ENCODE results near the gene EPN1. TPM values are rescaled to one million over a fixed set of nuclear protein-coding genes. Genes with fewer than 3 reads are reported as not detected.

Gene EPN1
- total RNA-seq, result 114 TPM
- long read RNA-seq, full-length matches to known transcripts, result 11 of 29 reads
- long read RNA-seq, partial matches to known transcripts, result 6 of 29 reads
- long read RNA-seq, other reads (novel, unspliced or antisense), result 12 of 29 reads

GRCh38 chr19:55674841-55675660, at the start of gene EPN1:
EPN1 (plus strand) TSS chr19:55675226; CDS start chr19:55678628, 3,402 bp downstream.
- DNase-seq (ENCODE audit: low spot score), result peak; percentile 99

DNA sequence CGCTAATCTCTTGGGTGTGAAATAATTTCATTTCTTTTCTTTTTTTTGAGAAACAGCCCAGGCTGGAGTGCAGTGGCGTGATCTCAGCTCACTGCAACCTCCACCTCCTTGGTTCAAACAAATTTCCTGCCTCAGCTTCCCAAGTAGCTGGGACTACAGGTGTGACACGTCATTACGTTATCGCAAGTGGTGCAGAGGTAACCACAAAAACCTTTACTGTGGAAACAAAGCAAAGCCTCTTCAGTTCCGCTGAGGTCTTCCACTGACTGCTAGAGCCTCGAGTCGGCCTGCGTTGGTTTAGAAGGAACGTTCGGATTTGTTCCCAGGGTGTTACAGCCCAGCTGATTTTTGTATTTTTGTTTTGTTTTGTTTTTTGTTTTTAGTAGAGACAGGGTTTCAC, 48.7 kb upstream of the EPN1 start:
- no peak for DNase-seq (ENCODE audit: low spot score)

DNA sequence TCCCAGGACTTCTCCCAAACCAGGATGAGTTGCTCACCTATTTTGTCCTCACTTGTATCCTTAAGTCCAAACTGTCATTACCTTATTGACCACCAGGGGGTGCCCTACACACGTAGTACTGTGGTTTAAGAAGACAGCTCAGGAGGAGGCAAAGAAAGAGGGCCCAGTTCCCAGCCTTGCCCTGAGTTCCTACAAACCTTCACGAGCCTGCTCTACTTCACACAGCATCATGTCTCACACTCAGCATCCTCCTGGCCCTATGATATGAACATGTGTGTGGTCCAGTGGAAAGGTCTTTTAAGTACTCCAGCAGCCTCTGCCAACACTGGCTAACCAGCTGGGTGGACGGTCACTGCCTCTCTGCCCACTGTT, 42.6 kb upstream of the EPN1 start:
- no peak for DNase-seq (ENCODE audit: low spot score)

- no peak for DNase-seq (ENCODE audit: low spot score)
Measured at GRCh38 chr19:55633861-55634260, 41.2 kb upstream of the EPN1 start.

DNA sequence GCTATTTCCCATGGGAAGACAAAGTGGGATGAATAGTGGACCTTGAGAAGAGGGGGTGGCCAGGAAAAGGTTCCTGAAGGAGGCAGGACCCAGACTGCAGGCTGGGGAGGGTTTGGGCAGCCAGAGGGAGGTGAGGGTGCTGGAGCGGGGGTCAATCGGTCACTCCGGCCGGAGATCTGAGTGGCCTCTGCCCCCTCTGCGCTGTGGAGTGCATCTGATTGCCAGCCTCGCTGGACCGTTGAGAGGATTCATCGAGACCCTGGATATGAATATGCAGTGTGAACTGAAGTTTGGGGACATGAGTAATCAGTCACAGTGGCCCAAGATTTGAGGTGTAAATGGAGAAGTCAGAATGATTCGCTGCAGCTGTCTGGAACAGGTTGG, 39.7 kb upstream of the EPN1 start:
- no peak for DNase-seq (ENCODE audit: low spot score)

DNA sequence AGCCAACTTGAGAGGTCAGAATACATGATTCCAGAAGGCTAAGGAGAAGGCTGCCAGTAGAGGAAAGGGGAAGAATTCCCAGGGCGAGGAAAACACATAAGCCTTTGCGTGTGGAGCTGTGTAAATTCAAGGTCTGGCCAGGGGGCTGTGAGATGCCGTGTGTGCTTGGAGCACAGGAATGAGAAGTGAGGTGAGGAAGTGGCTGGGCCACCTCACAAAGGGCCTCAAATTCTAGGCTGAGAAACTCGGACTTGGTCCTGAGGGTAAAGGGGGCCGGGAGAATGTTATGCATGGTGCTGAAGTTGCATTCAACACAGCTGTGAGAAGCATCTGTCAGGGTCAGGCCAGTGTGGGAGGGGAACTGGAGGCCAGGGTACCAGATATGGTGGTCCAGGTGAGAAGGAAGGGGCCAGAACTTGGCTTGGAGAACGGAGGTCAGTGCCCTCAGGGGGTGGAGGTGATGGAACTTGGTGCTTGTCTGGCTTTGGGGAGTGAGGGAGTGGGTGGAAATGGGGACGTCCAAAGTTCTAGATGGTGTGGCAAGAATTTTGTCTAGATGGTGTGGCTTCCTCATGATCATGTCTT, 39.1 kb upstream of the EPN1 start:
- DNase-seq (ENCODE audit: low spot score), result no peak

- no peak for DNase-seq (ENCODE audit: low spot score)
Measured at GRCh38 chr19:55636723-55637122, 38.3 kb upstream of the EPN1 start.

GRCh38 chr19:55637534-55637933, 37.5 kb upstream of the EPN1 start:
- no peak for DNase-seq (ENCODE audit: low spot score)

- DNase-seq (ENCODE audit: low spot score), result no peak
Measured at GRCh38 chr19:55638864-55639359, 36.1 kb upstream of the EPN1 start.

- no peak for DNase-seq (ENCODE audit: low spot score)
Measured at GRCh38 chr19:55640043-55640576, 34.9 kb upstream of the EPN1 start.

GRCh38 chr19:55640577-55641425, 34.2 kb upstream of the EPN1 start, which contains the start of gene ZNF580:
ZNF580 (plus strand) TSS chr19:55641002; CDS start chr19:55642509, 1,507 bp downstream.
- DNase-seq (ENCODE audit: low spot score), result no peak

GRCh38 chr19:55641426-55642152, 33.4 kb upstream of the EPN1 start:
- DNase-seq (ENCODE audit: low spot score), result no peak

GRCh38 chr19:55642153-55643002, 32.6 kb upstream of the EPN1 start:
- no peak for DNase-seq (ENCODE audit: low spot score)

- DNase-seq (ENCODE audit: low spot score), result no peak
Measured at GRCh38 chr19:55643003-55643886, 31.8 kb upstream of the EPN1 start, which contains the start of gene ZNF581. ZNF581 (plus strand) TSS chr19:55643649; CDS start chr19:55644572, 923 bp downstream.

GRCh38 chr19:55643887-55644176, 31.2 kb upstream of the EPN1 start:
- no peak for DNase-seq (ENCODE audit: low spot score)

GRCh38 chr19:55644191-55644833, 30.7 kb upstream of the EPN1 start:
- no peak for DNase-seq (ENCODE audit: low spot score)

- DNase-seq (ENCODE audit: low spot score), result no peak
Measured at GRCh38 chr19:55644842-55645511, 30.0 kb upstream of the EPN1 start.

DNA sequence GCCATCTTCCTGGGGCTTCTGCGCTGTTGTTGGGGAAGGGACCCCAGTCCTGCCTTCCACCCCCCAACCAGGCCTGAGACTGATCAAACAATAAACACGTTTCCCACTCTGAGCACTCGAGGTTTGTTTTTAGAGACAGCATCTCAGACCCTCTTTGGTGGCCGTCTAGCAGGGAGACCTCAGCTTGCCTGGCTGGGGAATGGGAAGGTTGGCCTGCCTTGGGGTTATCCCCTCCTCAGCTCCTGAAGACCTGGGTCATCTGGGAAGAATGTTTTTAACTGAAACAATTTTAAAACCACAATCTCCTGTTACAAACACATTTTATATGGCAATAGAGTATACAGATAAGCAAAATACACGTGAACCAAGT, 29.5 kb upstream of the EPN1 start:
- no peak for DNase-seq (ENCODE audit: low spot score)
